HUES48 (cell line): ENCODE data around the gene POLR2I.

Experiments
- H3K27ac ChIP-seq: one replicate; pipeline ENCODE4 v1.7.0; 2013; ENCODE audit warnings: low read depth, low read length, inconsistent platforms
- H3K27me3 ChIP-seq: 2 replicates; pipeline ENCODE4 v1.6.1; 2013; ENCODE audit warnings: mild to moderate bottlenecking, low read length; ENCODE audit not compliant: control insufficient read depth, insufficient read depth
- H3K36me3 ChIP-seq: 2 replicates; pipeline ENCODE4 v1.6.1; 2013; ENCODE audit warnings: low read length; ENCODE audit not compliant: control insufficient read depth, insufficient read depth
- H3K4me1 ChIP-seq: 2 replicates; pipeline ENCODE4 v1.6.1; 2013; ENCODE audit warnings: mild to moderate bottlenecking, low read length; ENCODE audit not compliant: control insufficient read depth, insufficient read depth
- H3K4me3 ChIP-seq: 2 replicates; pipeline ENCODE4 v1.5.1; 2013; ENCODE audit warnings: mild to moderate bottlenecking, low read depth, low read length
- H3K9ac ChIP-seq: 2 replicates; pipeline ENCODE4 v1.6.1; 2013; ENCODE audit warnings: mild to moderate bottlenecking, low read depth, low read length, moderate library complexity
- H3K9me3 ChIP-seq: 2 replicates; pipeline ENCODE4 v1.6.1; 2013; ENCODE audit warnings: low read length; ENCODE audit not compliant: control insufficient read depth, insufficient read depth

The POLR2I gene

GRCh38 chr19:36097036-36097435, 17.6 kb downstream of the POLR2I start:
- no peaks in the 10 kb centered on the region for H3K4me1 ChIP-seq
- no peak overlapping the region for H3K4me3 ChIP-seq
- H3K9ac ChIP-seq = no peak overlapping the region
- no peaks in the 10 kb centered on the region for H3K27me3 ChIP-seq
- peaks cover 86% of the 10 kb centered on the region for H3K36me3 ChIP-seq
- H3K27ac ChIP-seq = no peak overlapping the region
- H3K9me3 ChIP-seq = no peaks in the 10 kb centered on the region

- Histone ChIP-seq H3K27me3 (no peaks in the 10 kb centered on the region), H3K4me3 (no peak overlapping the region), H3K9me3 (no peaks in the 10 kb centered on the region), H3K4me1 (no peaks in the 10 kb centered on the region), H3K27ac (no peak overlapping the region), H3K36me3 (peaks cover 87% of the 10 kb centered on the region), H3K9ac (no peak overlapping the region)
These were observed 21.0 kb downstream of the POLR2I start for GRCh38 chr19:36093687-36094086.

- H3K27me3 ChIP-seq = no peaks in the 10 kb centered on the region
- H3K9ac ChIP-seq = no peak overlapping the region
- H3K36me3 ChIP-seq = peaks cover 88% of the 10 kb centered on the region
- no peak overlapping the region for H3K27ac ChIP-seq
- no peaks in the 10 kb centered on the region for H3K4me1 ChIP-seq
- H3K4me3 ChIP-seq = no peak overlapping the region
- H3K9me3 ChIP-seq = no peaks in the 10 kb centered on the region
These were observed 21.5 kb downstream of the POLR2I start for GRCh38 chr19:36093146-36093662.

GRCh38 chr19:36092566-36092965, 22.1 kb downstream of the POLR2I start:
- H3K4me3 ChIP-seq = no peak overlapping the region
- H3K36me3 ChIP-seq = peaks cover 90% of the 10 kb centered on the region
- no peaks in the 10 kb centered on the region for H3K9me3 ChIP-seq

GRCh38 chr19:36090910-36091695, 23.6 kb downstream of the POLR2I start:
- no peaks in the 10 kb centered on the region for H3K9me3 ChIP-seq
- no peak overlapping the region for H3K9ac ChIP-seq
- H3K27me3 ChIP-seq = no peaks in the 10 kb centered on the region
- H3K27ac ChIP-seq = no peak overlapping the region
- H3K4me3 ChIP-seq = no peak overlapping the region
- no peaks in the 10 kb centered on the region for H3K4me1 ChIP-seq
- peaks cover 89% of the 10 kb centered on the region for H3K36me3 ChIP-seq

More at GRCh38 chr19:36092566-36092965, 22.1 kb downstream of the POLR2I start:
- H3K27me3 ChIP-seq = no peaks in the 10 kb centered on the region
- no peak overlapping the region for H3K27ac ChIP-seq
- no peaks in the 10 kb centered on the region for H3K4me1 ChIP-seq
- H3K9ac ChIP-seq = no peak overlapping the region

GRCh38 chr19:36089847-36090246, 24.8 kb downstream of the POLR2I start:
- Histone ChIP-seq H3K9me3 (no peaks in the 10 kb centered on the region), H3K27me3 (no peaks in the 10 kb centered on the region), H3K36me3 (peaks cover 87% of the 10 kb centered on the region), H3K4me1 (no peaks in the 10 kb centered on the region), H3K27ac (no peak overlapping the region), H3K9ac (no peak overlapping the region), H3K4me3 (no peak overlapping the region)

GRCh38 chr19:36086326-36086725, 28.3 kb downstream of the POLR2I start:
- Histone ChIP-seq H3K36me3 (peaks cover 91% of the 10 kb centered on the region), H3K9ac (no peak overlapping the region), H3K4me3 (no peak overlapping the region), H3K9me3 (no peaks in the 10 kb centered on the region), H3K27ac (no peak overlapping the region), H3K4me1 (no peaks in the 10 kb centered on the region), H3K27me3 (no peaks in the 10 kb centered on the region)

GRCh38 chr19:36084231-36085009, 30.3 kb downstream of the POLR2I start:
- Histone ChIP-seq H3K4me3 (no peak overlapping the region), H3K9me3 (no peaks in the 10 kb centered on the region), H3K4me1 (no peaks in the 10 kb centered on the region), H3K27me3 (no peaks in the 10 kb centered on the region), H3K36me3 (peaks cover 86% of the 10 kb centered on the region), H3K9ac (no peak overlapping the region), H3K27ac (no peak overlapping the region)

- Histone ChIP-seq H3K36me3 (peaks cover 81% of the 10 kb centered on the region), H3K27ac (no peak overlapping the region), H3K4me1 (no peaks in the 10 kb centered on the region), H3K4me3 (no peak overlapping the region), H3K9me3 (no peaks in the 10 kb centered on the region), H3K27me3 (no peaks in the 10 kb centered on the region), H3K9ac (no peak overlapping the region)
These were observed 31.8 kb downstream of the POLR2I start for GRCh38 chr19:36082916-36083315.

GRCh38 chr19:36081894-36082293, 32.8 kb downstream of the POLR2I start:
- H3K4me3 ChIP-seq = no peak overlapping the region
- peaks cover 84% of the 10 kb centered on the region for H3K36me3 ChIP-seq
- H3K27ac ChIP-seq = no peak overlapping the region
- H3K27me3 ChIP-seq = no peaks in the 10 kb centered on the region
- no peak overlapping the region for H3K9ac ChIP-seq
- H3K4me1 ChIP-seq = no peaks in the 10 kb centered on the region
- H3K9me3 ChIP-seq = no peaks in the 10 kb centered on the region

- Histone ChIP-seq H3K4me3 (no peak overlapping the region), H3K9ac (no peak overlapping the region), H3K36me3 (peaks cover 84% of the 10 kb centered on the region), H3K4me1 (no peaks in the 10 kb centered on the region), H3K27ac (no peak overlapping the region), H3K9me3 (no peaks in the 10 kb centered on the region), H3K27me3 (no peaks in the 10 kb centered on the region)
These were observed 33.3 kb downstream of the POLR2I start for GRCh38 chr19:36081385-36081784.
